ENCODE data around the gene TPO.
"Not testable (repeated sequence)": the region's sequence is repeated elsewhere in the genome, so short reads cannot be mapped to it uniquely, and the experiment has no call there.

Gene TPO

GRCh38 chr2:1413156-1413710 lies at the start of gene TPO:
Gene TPO (plus strand): TSS chr2:1413463. CDS start chr2:1414409, 946 bp downstream.
- no peak for DNase-seq (ENCODE audit: low spot score)

GRCh38 chr2:1366546-1367134 lies 46.6 kb upstream of the TPO start:
- no peak for DNase-seq (ENCODE audit: low spot score)

GRCh38 chr2:1367601-1368000 lies 45.7 kb upstream of the TPO start:
- no peak for DNase-seq (ENCODE audit: low spot score)

GRCh38 chr2:1369905-1370304 lies 43.4 kb upstream of the TPO start:
- no peak for DNase-seq (ENCODE audit: low spot score)

GRCh38 chr2:1370461-1370860 lies 42.8 kb upstream of the TPO start:
- no peak for DNase-seq (ENCODE audit: low spot score)

- no peak for DNase-seq (ENCODE audit: low spot score)
Observed at GRCh38 chr2:1371082-1371481, 42.2 kb upstream of the TPO start.

- DNase-seq (ENCODE audit: low spot score) = no peak
Observed at GRCh38 chr2:1373830-1374229, 39.4 kb upstream of the TPO start.

GRCh38 chr2:1374287-1374686 lies 39.0 kb upstream of the TPO start:
- no peak for DNase-seq (ENCODE audit: low spot score)

GRCh38 chr2:1375794-1376193 lies 37.5 kb upstream of the TPO start:
- no peak for DNase-seq (ENCODE audit: low spot score)

GRCh38 chr2:1377473-1377872 lies 35.8 kb upstream of the TPO start:
- no peak for DNase-seq (ENCODE audit: low spot score)

GRCh38 chr2:1378456-1379150 lies 34.7 kb upstream of the TPO start:
- no peak for DNase-seq (ENCODE audit: low spot score)

- no peak for DNase-seq (ENCODE audit: low spot score)
Observed at GRCh38 chr2:1381644-1382043, 31.6 kb upstream of the TPO start.

GRCh38 chr2:1387954-1388725 lies 25.1 kb upstream of the TPO start:
- DNase-seq (ENCODE audit: low spot score) = not testable (repeated sequence)

- not testable (repeated sequence) for DNase-seq (ENCODE audit: low spot score)
Observed at GRCh38 chr2:1390118-1390517, 23.1 kb upstream of the TPO start.

- DNase-seq (ENCODE audit: low spot score) = no peak
Observed at GRCh38 chr2:1393321-1393720, 19.9 kb upstream of the TPO start.

GRCh38 chr2:1394709-1395408 lies 18.4 kb upstream of the TPO start:
- DNase-seq (ENCODE audit: low spot score) = no peak

GRCh38 chr2:1397350-1397749 lies 15.9 kb upstream of the TPO start:
- DNase-seq (ENCODE audit: low spot score) = no peak

GRCh38 chr2:1398191-1398590 lies 15.1 kb upstream of the TPO start:
- DNase-seq (ENCODE audit: low spot score) = no peak

GRCh38 chr2:1400943-1401735 lies 12.1 kb upstream of the TPO start:
- no peak for DNase-seq (ENCODE audit: low spot score)

GRCh38 chr2:1402064-1402463 lies 11.2 kb upstream of the TPO start:
- DNase-seq (ENCODE audit: low spot score) = no peak

GRCh38 chr2:1403565-1403964 lies 9.7 kb upstream of the TPO start:
- no peak for DNase-seq (ENCODE audit: low spot score)

- no peak for DNase-seq (ENCODE audit: low spot score)
Observed at GRCh38 chr2:1405124-1405523, 8.1 kb upstream of the TPO start.
